Heart left ventricle (tissue), 16 donors: Measurements from ENCODE around the gene FOXN1. TPM values are rescaled to one million over a fixed set of nuclear protein-coding genes. Genes with fewer than 3 reads are reported as not detected.
A peak's percentile ranks its signal among the peaks of the same experiment; 100 is the strongest.

ENCODE experiments used
- ATAC-seq, 4 donors: fragments of 200-7000 bp; cut with Tn5 transposase; one replicate each; pipeline ENCODE4 v1.9.1; 2020 to 2022; ENCODE audit warnings: moderate library complexity in 4 of 4, mild to moderate bottlenecking in 3 of 4, moderate number of reproducible peaks in 1 of 4
- DNase-seq, 5 donors: peaks; one replicate each; pipeline ENCODE4 v3.0.0-alpha.2; 2020
- H3K27ac ChIP-seq, 12 donors: fragments of 200-600 bp; sonication (generic) in 4 of 12; one replicate each; pipeline versions ENCODE4 v1.5.0 to v1.8.0; 2016 to 2022; ENCODE audit warnings: mild to moderate bottlenecking in 2 of 12
- H3K27me3 ChIP-seq, 9 donors: fragments of 200-600 bp; sonication (generic) in 2 of 9; one replicate each; pipeline versions ENCODE4 v1.5.1 to v1.8.0; 2016 to 2022; ENCODE audit warnings: mild to moderate bottlenecking in 3 of 9
- H3K36me3 ChIP-seq, 9 donors: fragments of 200-600 bp; sonication (generic) in 2 of 9; one replicate each; pipeline versions ENCODE4 v1.5.0 to v1.8.0; 2018 to 2022; ENCODE audit warnings: mild to moderate bottlenecking in 2 of 9
- H3K4me1 ChIP-seq, 12 donors: fragments of 200-600 bp; sonication (generic) in 4 of 12; one replicate each; pipeline versions ENCODE4 v1.5.0 to v1.8.0; 2016 to 2022; ENCODE audit warnings: mild to moderate bottlenecking in 3 of 12
- H3K4me3 ChIP-seq, 12 donors: fragments of 200-600 bp; sonication (generic) in 4 of 12; one replicate each; pipeline versions ENCODE4 v1.5.0 to v1.8.0; 2017 to 2022; ENCODE audit warnings: mild to moderate bottlenecking in 9 of 12, moderate library complexity in 4 of 12
- H3K9me3 ChIP-seq, 12 donors: fragments of 200-600 bp; sonication (generic) in 4 of 12; one replicate each; pipeline versions ENCODE4 v1.5.0 to v1.8.0; 2016 to 2022; ENCODE audit warnings: mild to moderate bottlenecking in 1 of 12
- CTCF ChIP-seq, 12 donors: fragments of 200-600 bp; sonication (generic) in 4 of 12; IDR thresholded peaks; one replicate each; pipeline versions ENCODE4 v1.5.0 to v1.8.0; 2018 to 2022; ENCODE audit warnings: antibody characterized with exemption in 12 of 12, mild to moderate bottlenecking in 5 of 12
- POLR2A ChIP-seq, 2 donors: fragments of 450-650 bp; IDR thresholded peaks; one replicate each; pipeline ENCODE4 v1.6.1; 2017; ENCODE audit warnings: antibody characterized with exemption in 2 of 2, mild to moderate bottlenecking in 2 of 2, moderate library complexity in 2 of 2
- WGBS, 4 donors: extraction: QIAGEN DNeasy Blood & Tissue Kit in 2 of 4; methylation state at CpG; one replicate each; pipeline versions ENCODE4 v1.1.5 to v1.1.7; 2013 to 2018; 5-methylcytosine and 5-hydroxymethylcytosine counted together
- intact Hi-C, 10 donors: fragments of 100-400 bp; cut with DNase I; formaldehyde crosslinking; loops; one replicate each; pipeline versions ENCODE4 v1.11.1 to v1.14.2; 2022
- polyA plus RNA-seq, 2 donors: library from polyadenylated mRNA; stranded (reverse); fragments of 200-250 nt; gene quantifications; one replicate each; pipeline ENCODE4 v1.2.3, GENCODE V29; 2013
- total RNA-seq, 9 donors: library from RNA; depleted of rRNA in 2 of 9; stranded (reverse); fragments of >200 nt in 2 of 9; fragmentation: NEBNext Ultra II Directional in 3 of 9; extraction: Animal tissue kit (Norgen Biotek cat#: 25700) in 3 of 9; gene quantifications; one replicate each; pipeline versions ENCODE4 v1.1.0 to v1.2.4, GENCODE V29; 2016 to 2023
- donor health status: ischemic (EF 13 %, LVEDD 7.1; RV severe dilation, severe dysfunction).
- donor health status: healthy with polysubstance abuse.
- donor health status: DM: no; HTN: yes; CAD: no.
- donor health status: DM: no; HTN: no; CAD: no.
- donor health status: ischemic (EF 25% LVEDD 6.9; RV normal size, moderate dysfunction).
- donor health status: ischemic (EF 25% LVEDD 5.7; RV mildly dilated, moderate dysfunction).
- donor health status: healthy.
- donor health status: DM: yes; HTN: yes; CAD: no.
- donor health status: ischemic (EF 35%, LVEDD 5.7; RV mildly dilated, moderate dysfunction).
- donor health status: nonischemic (EF 11% LVEDD 7.7; RV severe dilation, severe dysfunction).
- donor health status: DM: yes; HTN: yes; CAD: no.
- donor health status: PGD.
- donor health status: ischemic (EF 29% LVEDD 5.4; RV normal size, mild dysfunction).
- donor health status: nonischemic (EF 23%, LVEDD 6.1; RV moderate dilation, normal function).

FOXN1 gene
- total and polyA plus RNA-seq, 11 donors, result not detected

DNA sequence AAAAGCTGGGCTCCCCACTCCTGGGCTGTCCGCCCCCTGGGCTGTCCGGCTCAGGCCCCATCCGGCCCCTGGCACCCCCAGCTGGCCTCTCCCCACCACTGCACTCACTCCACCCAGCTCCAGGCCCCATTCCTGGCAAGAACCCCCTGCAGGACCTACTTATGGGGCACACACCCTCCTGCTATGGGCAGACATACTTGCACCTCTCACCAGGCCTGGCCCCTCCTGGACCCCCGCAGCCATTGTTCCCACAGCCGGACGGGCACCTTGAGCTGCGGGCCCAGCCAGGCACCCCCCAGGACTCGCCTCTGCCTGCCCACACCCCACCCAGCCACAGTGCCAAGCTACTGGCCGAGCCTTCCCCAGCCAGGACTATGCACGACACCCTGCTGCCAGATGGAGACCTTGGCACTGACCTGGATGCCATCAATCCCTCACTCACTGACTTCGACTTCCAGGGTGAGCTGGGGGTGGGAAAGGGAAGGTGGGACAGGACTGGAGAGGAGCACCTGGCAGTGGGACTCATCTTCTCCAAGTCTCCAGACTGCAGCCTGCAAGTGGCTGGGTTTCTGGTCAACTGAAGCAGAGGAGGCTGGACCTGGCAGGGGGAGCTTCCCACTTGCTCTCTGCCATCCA, 28.7 kb downstream of the FOXN1 start:
- Histone ChIP-seq H3K9me3 (no peaks in the 10 kb centered on the region), H3K4me1 (no peaks in the 10 kb centered on the region), H3K27ac (no peak overlapping the region), H3K4me3 (no peak overlapping the region), H3K36me3 (no peaks in the 10 kb centered on the region), H3K27me3 (peaks cover 0 to 6% (median 0%) of the 10 kb centered on the region in 9 donors)
- TF ChIP-seq POLR2A (IDR thresholded peaks at IDR 0.05) (no peak), CTCF (IDR thresholded peaks at IDR 0.05) (no peak)
- DNase-seq (no peak), ATAC-seq (no peak)
- intact Hi-C loops, result loop anchor here in 6 of 10 donors (5.0 kb wide), 3 partner anchors 33 to 43 kb away; no protein-coding TSS in a partner anchor
- WGBS, 4 donors, result 72 to 87% (median 86%) methylated on average over 9 to 11 of the region's 11 CpGs

DNA sequence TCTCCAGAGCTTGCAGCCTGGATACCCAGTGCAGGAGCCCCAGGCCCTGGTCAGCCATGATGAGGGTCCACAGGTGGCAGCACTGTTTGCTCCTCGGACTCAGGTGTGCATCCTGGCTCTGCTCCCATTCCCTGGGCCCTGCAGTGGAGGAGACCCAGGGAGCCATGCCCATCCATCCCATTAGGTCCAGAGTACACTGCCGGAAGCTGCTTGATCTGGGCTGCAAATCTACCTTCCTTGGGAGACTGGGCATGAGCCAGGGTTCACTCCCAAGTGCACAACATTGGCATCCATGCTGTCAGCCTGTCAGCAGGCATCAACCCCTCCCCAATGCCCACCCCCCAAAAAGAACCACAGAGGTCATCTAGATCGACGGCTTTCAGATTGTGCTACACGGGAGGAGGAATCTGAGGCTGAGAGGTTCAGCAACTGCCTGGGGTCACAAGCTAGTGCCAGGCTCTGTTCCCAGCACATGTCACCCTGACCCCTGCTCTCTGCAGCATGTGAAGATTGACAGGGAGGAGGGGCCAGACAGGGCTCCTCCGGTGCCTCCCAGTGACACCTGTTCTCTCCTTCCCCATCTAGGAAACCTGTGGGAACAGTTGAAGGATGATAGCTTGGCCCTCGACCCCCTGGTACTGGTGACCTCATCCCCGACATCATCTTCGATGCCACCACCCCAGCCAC, 30.5 kb downstream of the FOXN1 start:
- Histone ChIP-seq H3K4me3 (no peak overlapping the region), H3K27ac (no peak overlapping the region), H3K4me1 (no peaks in the 10 kb centered on the region), H3K27me3 (peaks cover 0 to 3% (median 0%) of the 10 kb centered on the region in 9 donors), H3K9me3 (no peaks in the 10 kb centered on the region), H3K36me3 (no peaks in the 10 kb centered on the region)
- DNase-seq, result peak in 1 of 5 donors; percentile 19
- TF ChIP-seq CTCF (IDR thresholded peaks at IDR 0.05) (no peak), POLR2A (IDR thresholded peaks at IDR 0.05) (no peak)
- intact Hi-C loops, result loop anchor here in 5 of 10 donors (5.0 kb wide), 3 partner anchors 34 to 44 kb away; no protein-coding TSS in a partner anchor
- no peak for ATAC-seq
- 63 to 71% (median 69%) methylated on average over 6 to 9 of the region's 9 CpGs for WGBS, 4 donors

DNA sequence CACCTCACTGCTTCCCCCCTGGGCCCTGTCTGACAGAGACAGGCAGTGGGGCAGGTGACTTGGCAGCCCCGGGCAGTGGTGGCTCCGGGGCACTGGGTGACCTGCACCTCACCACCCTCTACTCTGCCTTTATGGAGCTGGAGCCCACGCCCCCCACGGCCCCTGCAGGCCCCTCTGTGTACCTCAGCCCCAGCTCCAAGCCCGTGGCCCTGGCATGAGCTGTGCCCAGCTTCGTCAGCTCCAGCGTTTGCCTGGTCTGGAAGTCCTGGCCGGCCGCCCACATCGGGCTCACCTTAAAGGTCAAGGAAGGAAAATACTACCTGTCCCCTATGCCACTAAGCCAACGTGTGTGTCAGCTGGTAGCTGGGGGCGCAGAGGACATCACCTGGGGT, 31.1 kb downstream of the FOXN1 start:
- intact Hi-C loops, result loop anchor here in 5 of 10 donors (5.0 kb wide), 3 partner anchors 35 to 45 kb away; no protein-coding TSS in a partner anchor
- H3K9me3 ChIP-seq, result no peaks in the 10 kb centered on the region
- no peak overlapping the region for H3K4me3 ChIP-seq
- ATAC-seq, result no peak
- no peak overlapping the region for H3K27ac ChIP-seq
- no peaks in the 10 kb centered on the region for H3K36me3 ChIP-seq
- H3K4me1 ChIP-seq, result no peaks in the 10 kb centered on the region
- H3K27me3 ChIP-seq, result peaks cover 0 to 3% (median 0%) of the 10 kb centered on the region in 9 donors
- DNase-seq, result peak in 1 of 5 donors; percentile 47
- 65 to 84% (median 76%) methylated on average over 10 to 12 of the region's 12 CpGs for WGBS, 4 donors
- no peak for TF ChIP-seq CTCF (IDR thresholded peaks at IDR 0.05)
- TF ChIP-seq POLR2A (IDR thresholded peaks at IDR 0.05), result no peak

DNA sequence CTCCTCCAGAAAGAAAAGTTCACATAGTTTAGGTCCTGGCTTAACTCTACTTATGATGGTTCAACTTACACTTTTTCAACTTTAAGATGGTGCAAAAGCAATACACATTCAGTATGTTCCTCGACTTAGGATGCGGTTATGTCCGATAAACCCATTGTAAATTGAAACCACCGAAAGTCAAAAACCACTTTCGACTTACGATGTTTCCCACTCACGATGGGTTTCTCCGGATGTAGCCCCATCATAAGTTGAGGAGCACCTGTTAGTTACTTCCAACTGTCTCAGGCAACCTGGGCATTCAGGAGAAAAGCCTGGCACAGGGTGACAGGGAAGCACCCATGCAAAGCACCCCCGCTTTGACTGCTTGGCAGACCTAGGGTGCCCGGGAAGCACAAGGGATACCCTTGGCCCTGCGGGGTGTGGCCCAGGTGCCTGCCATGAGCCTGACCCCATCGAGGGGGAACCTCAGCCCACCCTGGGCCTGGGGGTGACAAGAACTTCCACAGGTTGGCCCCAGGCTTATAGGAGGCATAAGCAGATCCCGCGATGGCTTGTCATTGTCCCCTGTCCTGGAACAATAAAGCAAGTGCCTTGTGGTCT, 32.2 kb downstream of the FOXN1 start:
- H3K4me1 ChIP-seq, result no peaks in the 10 kb centered on the region
- intact Hi-C loops, result loop anchor here in 5 of 10 donors (5.0 kb wide), 3 partner anchors 36 to 46 kb away; no protein-coding TSS in a partner anchor
- DNase-seq, result peak in 1 of 5 donors; percentile 32
- no peaks in the 10 kb centered on the region for H3K36me3 ChIP-seq
- no peaks in the 10 kb centered on the region for H3K9me3 ChIP-seq
- H3K27me3 ChIP-seq, result peaks cover 0 to 3% (median 0%) of the 10 kb centered on the region in 9 donors
- H3K4me3 ChIP-seq, result no peak overlapping the region
- TF ChIP-seq POLR2A (IDR thresholded peaks at IDR 0.05) (no peak), CTCF (IDR thresholded peaks at IDR 0.05) (no peak)
- H3K27ac ChIP-seq, result no peak overlapping the region
- ATAC-seq, result no peak
- WGBS, 4 donors, result 89 to 95% (median 92%) methylated on average over 13 to 14 of the region's 14 CpGs
